Urinary bladder (tissue), 4 donors: Measurements from ENCODE around the gene EFCAB6. TPM values are rescaled to one million over a fixed set of nuclear protein-coding genes. Genes with fewer than 3 reads are reported as not detected.

ENCODE experiments used
- DNase-seq: peaks from one replicate; pipeline ENCODE4 v3.0.0-alpha.2; 2015; ENCODE audit errors: extremely low spot score
- H3K27ac ChIP-seq: one replicate; pipeline ENCODE4 v1.5.1; 2013; ENCODE audit warnings: low read depth, mild to moderate bottlenecking, moderate library complexity
- H3K36me3 ChIP-seq: one replicate; pipeline ENCODE4 v1.6.1; 2013; ENCODE audit warnings: mild to moderate bottlenecking, moderate library complexity; ENCODE audit not compliant: insufficient read depth
- H3K4me1 ChIP-seq: one replicate; pipeline ENCODE4 v1.6.1; 2013; ENCODE audit warnings: mild to moderate bottlenecking, moderate library complexity; ENCODE audit not compliant: insufficient read depth
- H3K4me3 ChIP-seq: one replicate; pipeline ENCODE4 v1.5.1; 2013; ENCODE audit warnings: low read depth, low read length
- WGBS: extraction: QIAGEN DNeasy Blood & Tissue Kit; methylation state at CpG from one replicate; pipeline ENCODE4 v1.1.7; 2013; 5-methylcytosine and 5-hydroxymethylcytosine counted together
- polyA plus RNA-seq: library from polyadenylated mRNA; stranded (reverse); fragments of 200-250 nt; gene quantifications from one replicate; pipeline ENCODE4 v1.2.3, GENCODE V29; 2013
- total RNA-seq: library from RNA; depleted of rRNA; stranded (reverse); fragments of >200 nt; gene quantifications from one replicate; pipeline ENCODE4 v1.2.3, GENCODE V29; 2014
- donor health status: healthy with polysubstance abuse.
- donor health status: healthy.

EFCAB6 gene
- total and polyA plus RNA-seq, 2 donors, result 0.71 to 3.2 TPM

- 82% methylated on average over 7 of the region's 7 CpGs for WGBS
- Histone ChIP-seq H3K36me3 (no peaks in the 10 kb centered on the region), H3K4me3 (no peak overlapping the region), H3K27ac (no peak overlapping the region), H3K4me1 (no peaks in the 10 kb centered on the region)
- DNase-seq, result no peak
These were observed 16.8 kb downstream of the EFCAB6 start for GRCh38 chr22:43795320-43795719.

- DNase-seq, result no peak
- Histone ChIP-seq H3K4me3 (no peak overlapping the region), H3K27ac (no peak overlapping the region), H3K36me3 (no peaks in the 10 kb centered on the region), H3K4me1 (no peaks in the 10 kb centered on the region)
- 62% methylated on average over 5 of the region's 5 CpGs for WGBS
These were observed 19.2 kb downstream of the EFCAB6 start for GRCh38 chr22:43792905-43793304.

- Histone ChIP-seq H3K36me3 (no peaks in the 10 kb centered on the region), H3K4me1 (no peaks in the 10 kb centered on the region), H3K27ac (no peak overlapping the region), H3K4me3 (no peak overlapping the region)
- DNase-seq, result no peak
- WGBS, result 25% methylated on average over 7 of the region's 7 CpGs
These were observed 22.7 kb downstream of the EFCAB6 start for GRCh38 chr22:43789452-43789851.

GRCh38 chr22:43783777-43784176, 28.3 kb downstream of the EFCAB6 start:
- Histone ChIP-seq H3K36me3 (no peaks in the 10 kb centered on the region), H3K4me1 (no peaks in the 10 kb centered on the region), H3K4me3 (no peak overlapping the region), H3K27ac (no peak overlapping the region)
- DNase-seq, result no peak
- 90% methylated on average over 2 of the region's 2 CpGs for WGBS

GRCh38 chr22:43782448-43782847, 29.7 kb downstream of the EFCAB6 start:
- Histone ChIP-seq H3K36me3 (no peaks in the 10 kb centered on the region), H3K27ac (no peak overlapping the region), H3K4me3 (no peak overlapping the region), H3K4me1 (no peaks in the 10 kb centered on the region)
- 72% methylated on average over 3 of the region's 3 CpGs for WGBS
- no peak for DNase-seq

- Histone ChIP-seq H3K4me3 (no peak overlapping the region), H3K4me1 (no peaks in the 10 kb centered on the region), H3K36me3 (no peaks in the 10 kb centered on the region), H3K27ac (no peak overlapping the region)
- DNase-seq, result no peak
- WGBS, result 70% methylated on average over 4 of the region's 4 CpGs
These were observed 34.8 kb downstream of the EFCAB6 start for GRCh38 chr22:43777286-43777685.

GRCh38 chr22:43776081-43776670, 35.9 kb downstream of the EFCAB6 start:
- 79% methylated on average over 9 of the region's 9 CpGs for WGBS
- H3K27ac ChIP-seq, result no peak overlapping the region
- DNase-seq, result no peak
- H3K4me3 ChIP-seq, result no peak overlapping the region
- H3K36me3 ChIP-seq, result no peaks in the 10 kb centered on the region
- H3K4me1 ChIP-seq, result no peaks in the 10 kb centered on the region

- WGBS, result 91% methylated on average over 21 of the region's 21 CpGs
- Histone ChIP-seq H3K4me1 (no peaks in the 10 kb centered on the region), H3K4me3 (no peak overlapping the region), H3K36me3 (no peaks in the 10 kb centered on the region), H3K27ac (no peak overlapping the region)
- DNase-seq, result no peak
These were observed 37.7 kb downstream of the EFCAB6 start for GRCh38 chr22:43774318-43774915.

- Histone ChIP-seq H3K36me3 (no peaks in the 10 kb centered on the region), H3K4me1 (no peaks in the 10 kb centered on the region), H3K27ac (no peak overlapping the region), H3K4me3 (no peak overlapping the region)
- WGBS, result 47% methylated on average over 6 of the region's 6 CpGs
- peak; percentile 25 for DNase-seq
These were observed 39.3 kb downstream of the EFCAB6 start for GRCh38 chr22:43772831-43773230.

GRCh38 chr22:43755452-43755851, 56.7 kb downstream of the EFCAB6 start:
- no peaks in the 10 kb centered on the region for H3K4me1 ChIP-seq
- H3K36me3 ChIP-seq, result no peaks in the 10 kb centered on the region
- H3K4me3 ChIP-seq, result no peak overlapping the region
- DNase-seq, result no peak
- WGBS, result 92% methylated on average over 4 of the region's 4 CpGs
- no peak overlapping the region for H3K27ac ChIP-seq

GRCh38 chr22:43755011-43755410, 57.1 kb downstream of the EFCAB6 start:
- no peak overlapping the region for H3K27ac ChIP-seq
- no peak overlapping the region for H3K4me3 ChIP-seq
- no peak for DNase-seq
- H3K4me1 ChIP-seq, result no peaks in the 10 kb centered on the region
- H3K36me3 ChIP-seq, result no peaks in the 10 kb centered on the region
- WGBS, result 82% methylated on average over 2 of the region's 2 CpGs

- no peak overlapping the region for H3K4me3 ChIP-seq
- no peak overlapping the region for H3K27ac ChIP-seq
- H3K4me1 ChIP-seq, result no peaks in the 10 kb centered on the region
- 78% methylated on average over 5 of the region's 5 CpGs for WGBS
- H3K36me3 ChIP-seq, result no peaks in the 10 kb centered on the region
- DNase-seq, result no peak
These were observed 57.9 kb downstream of the EFCAB6 start for GRCh38 chr22:43754176-43754575.

- no peaks in the 10 kb centered on the region for H3K36me3 ChIP-seq
- no peak for DNase-seq
- no peak overlapping the region for H3K4me3 ChIP-seq
- 56% methylated on average over 2 of the region's 2 CpGs for WGBS
- no peak overlapping the region for H3K27ac ChIP-seq
- no peaks in the 10 kb centered on the region for H3K4me1 ChIP-seq
These were observed 58.4 kb downstream of the EFCAB6 start for GRCh38 chr22:43753688-43754087.

- no peak overlapping the region for H3K4me3 ChIP-seq
- 81% methylated on average over 3 of the region's 3 CpGs for WGBS
- no peak for DNase-seq
- no peak overlapping the region for H3K27ac ChIP-seq
- H3K36me3 ChIP-seq, result no peaks in the 10 kb centered on the region
- no peaks in the 10 kb centered on the region for H3K4me1 ChIP-seq
These were observed 61.4 kb downstream of the EFCAB6 start for GRCh38 chr22:43750751-43751150.
